ENCODE measurements around the gene MCHR1.
"Not testable (repeated sequence)": the region's sequence is repeated elsewhere in the genome, so short reads cannot be mapped to it uniquely, and the experiment has no call there.

MCHR1 gene

GRCh38 chr22:40648386-40648785 is 30.9 kb upstream of the MCHR1 start:
- DNase-seq (ENCODE audit: low read depth) = no peak
- no peak for TF ChIP-seq CTCF (conservative IDR thresholded peaks at IDR 0.05; ENCODE audit: control insufficient read depth, insufficient read depth, low read depth, low read length)
- H3K4me3 ChIP-seq (ENCODE audit: control insufficient read depth, low read depth, low read length) = no peak overlapping the region

GRCh38 chr22:40651057-40651456 is 28.2 kb upstream of the MCHR1 start:
- TF ChIP-seq CTCF (conservative IDR thresholded peaks at IDR 0.05; ENCODE audit: control insufficient read depth, insufficient read depth, low read depth, low read length) = no peak
- no peak for DNase-seq (ENCODE audit: low read depth)
- H3K4me3 ChIP-seq (ENCODE audit: control insufficient read depth, low read depth, low read length) = peak overlapping the region; percentile 85

GRCh38 chr22:40651563-40652501 is 27.5 kb upstream of the MCHR1 start:
- DNase-seq (ENCODE audit: low read depth) = peak; percentile 100
- no peak for TF ChIP-seq CTCF (conservative IDR thresholded peaks at IDR 0.05; ENCODE audit: control insufficient read depth, insufficient read depth, low read depth, low read length)
- peak overlapping the region; percentile 85 for H3K4me3 ChIP-seq (ENCODE audit: control insufficient read depth, low read depth, low read length)

- TF ChIP-seq CTCF (conservative IDR thresholded peaks at IDR 0.05; ENCODE audit: control insufficient read depth, insufficient read depth, low read depth, low read length) = no peak
- no peak overlapping the region for H3K4me3 ChIP-seq (ENCODE audit: control insufficient read depth, low read depth, low read length)
- no peak for DNase-seq (ENCODE audit: low read depth)
Observed at GRCh38 chr22:40653361-40653760, 25.9 kb upstream of the MCHR1 start.

- TF ChIP-seq CTCF (conservative IDR thresholded peaks at IDR 0.05; ENCODE audit: control insufficient read depth, insufficient read depth, low read depth, low read length) = peak; percentile 26
- no peak overlapping the region for H3K4me3 ChIP-seq (ENCODE audit: control insufficient read depth, low read depth, low read length)
- peak; percentile 85 for DNase-seq (ENCODE audit: low read depth)
Observed at GRCh38 chr22:40654522-40655167, 24.6 kb upstream of the MCHR1 start.

- not testable (repeated sequence) for H3K4me3 ChIP-seq (ENCODE audit: control insufficient read depth, low read depth, low read length); DNase-seq (ENCODE audit: low read depth)
Observed at GRCh38 chr22:40655941-40656340, 23.3 kb upstream of the MCHR1 start.

GRCh38 chr22:40656651-40657050 is 22.6 kb upstream of the MCHR1 start:
- DNase-seq (ENCODE audit: low read depth); H3K4me3 ChIP-seq (ENCODE audit: control insufficient read depth, low read depth, low read length): not testable (repeated sequence)
